Ishikawa (cell line): ENCODE data around the gene ACOX2.

ENCODE experiments used
- CEBPB ChIP-seq: IDR thresholded peaks from 2 replicates; pipeline ENCODE4 v1.6.1; 2012
- CREB1 ChIP-seq: IDR thresholded peaks from 2 replicates; pipeline ENCODE4 v1.6.1; 2012; ENCODE audit warnings: low read depth
- EGR1 ChIP-seq: IDR thresholded peaks from 2 replicates; pipeline ENCODE4 v1.6.1; 2012
- EP300 ChIP-seq: IDR thresholded peaks from 2 replicates; pipeline ENCODE4 v1.6.1; 2012; ENCODE audit warnings: borderline replicate concordance
- NFIC ChIP-seq: IDR thresholded peaks from 2 replicates; pipeline ENCODE4 v1.6.1; 2012
- RAD21 ChIP-seq: IDR thresholded peaks from 2 replicates; pipeline ENCODE4 v1.6.1; 2012; ENCODE audit warnings: low read depth
- REST ChIP-seq: IDR thresholded peaks from 2 replicates; pipeline ENCODE4 v1.6.1; 2012; ENCODE audit warnings: low read depth, mild to moderate bottlenecking
- TAF1 ChIP-seq: IDR thresholded peaks from 2 replicates; pipeline ENCODE4 v1.6.1; 2012; ENCODE audit warnings: low read depth, mild to moderate bottlenecking
- TCF12 ChIP-seq: IDR thresholded peaks from 2 replicates; pipeline ENCODE4 v1.6.1; 2012; ENCODE audit warnings: low read depth
- TEAD4 ChIP-seq: IDR thresholded peaks from 2 replicates; pipeline ENCODE4 v1.6.1; 2012
- YY1 ChIP-seq: IDR thresholded peaks from 2 replicates; pipeline ENCODE4 v1.6.1; 2012; ENCODE audit warnings: low read depth
- ZBTB7A ChIP-seq: IDR thresholded peaks from 2 replicates; pipeline ENCODE4 v1.6.1; 2012; ENCODE audit warnings: low read depth
- TF ChIP-seq, protein P1 (sequence below): IDR thresholded peaks from 2 replicates; pipeline ENCODE4 v1.6.1; 2012
- TF ChIP-seq, protein P2 (sequence below): IDR thresholded peaks from 2 replicates; pipeline ENCODE4 v1.6.1; 2012

DNA sequence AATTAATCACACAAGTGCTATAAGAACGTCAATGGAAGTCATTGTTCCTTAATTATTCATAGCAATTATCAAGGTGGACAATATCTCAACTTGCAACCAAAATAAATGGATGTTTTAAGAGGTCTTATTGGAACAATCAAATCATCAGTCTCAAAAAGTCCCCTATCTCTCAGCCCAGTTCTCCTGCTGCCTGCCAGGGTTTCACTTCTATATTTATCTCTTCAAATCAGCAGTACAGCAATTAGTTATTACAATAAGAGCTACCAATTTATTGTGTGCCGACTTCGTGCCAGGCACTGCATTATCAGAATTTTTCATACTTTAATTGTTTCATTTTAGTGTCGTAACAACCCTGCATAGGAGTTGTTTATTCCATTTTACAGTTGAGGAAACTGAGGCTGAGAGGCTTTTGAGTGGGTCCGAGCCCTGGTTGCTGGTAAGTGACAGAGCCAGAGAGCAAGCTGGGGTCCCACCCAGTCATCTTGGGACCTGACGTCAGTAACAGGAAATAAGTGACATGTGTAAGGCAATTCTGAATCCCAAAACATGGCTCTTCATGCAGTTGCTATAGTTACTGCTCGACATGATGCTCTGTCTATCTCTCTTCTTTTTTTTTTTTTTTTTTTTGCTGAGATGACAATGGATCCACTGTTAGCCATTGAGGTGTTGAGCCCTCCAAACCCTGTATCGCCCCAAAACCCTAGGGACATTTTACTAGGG is 53.9 kb downstream of the ACOX2 start:
- no peak for TF ChIP-seq EGR1
- TF ChIP-seq EP300: no peak
- no peak for TF ChIP-seq TCF12
- no peak for TF ChIP-seq NFIC
- TF ChIP-seq TAF1: no peak
- TF ChIP-seq CEBPB: no peak
- TF ChIP-seq, protein P1, sequence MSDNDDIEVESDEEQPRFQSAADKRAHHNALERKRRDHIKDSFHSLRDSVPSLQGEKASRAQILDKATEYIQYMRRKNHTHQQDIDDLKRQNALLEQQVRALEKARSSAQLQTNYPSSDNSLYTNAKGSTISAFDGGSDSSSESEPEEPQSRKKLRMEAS: no peak
- TF ChIP-seq CREB1: no peak
- no peak for TF ChIP-seq TEAD4
- no peak for TF ChIP-seq ZBTB7A
- no peak for TF ChIP-seq REST
- no peak for TF ChIP-seq RAD21
- no peak for TF ChIP-seq YY1
- TF ChIP-seq, protein P2, sequence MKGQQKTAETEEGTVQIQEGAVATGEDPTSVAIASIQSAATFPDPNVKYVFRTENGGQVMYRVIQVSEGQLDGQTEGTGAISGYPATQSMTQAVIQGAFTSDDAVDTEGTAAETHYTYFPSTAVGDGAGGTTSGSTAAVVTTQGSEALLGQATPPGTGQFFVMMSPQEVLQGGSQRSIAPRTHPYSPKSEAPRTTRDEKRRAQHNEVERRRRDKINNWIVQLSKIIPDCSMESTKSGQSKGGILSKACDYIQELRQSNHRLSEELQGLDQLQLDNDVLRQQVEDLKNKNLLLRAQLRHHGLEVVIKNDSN: no peak
